IMR-90 (cell line): ENCODE results near the gene HSD17B14. TPM values are rescaled to one million over a fixed set of nuclear protein-coding genes. Genes with fewer than 3 reads are reported as not detected.

Experiments used
- ATAC-seq: fragments of 200-7000 bp; cut with Tn5 transposase; 2 replicates; pipeline ENCODE4 v1.9.1; 2020; ENCODE audit warnings: low read depth, mild to moderate bottlenecking, moderate library complexity
- BruUV-seq: library from RNA; stranded (reverse); fragments of 400-500 nt; replicated peaks from 2 replicates; lab custom pipeline; 2021; lab: Mats Ljungman, UMichigan
- CTCF ChIA-PET: fragments of 300-600 bp; formaldehyde crosslinking; extraction: SDS; loops from one replicate; lab custom pipeline; 2021; ENCODE audit warnings: antibody characterized with exemption; lab: Yijun Ruan, JAX
- POLR2A ChIA-PET: fragments of 300-600 bp; sonication (Branson Sonifier 250); formaldehyde crosslinking; loops from one replicate; lab custom pipeline; 2022; ENCODE audit warnings: antibody characterized with exemption; ENCODE audit not compliant: unreplicated experiment; lab: Charles Lee
- DNase-seq: peaks from one replicate; pipeline ENCODE4 v3.0.0; 2013
- H2AFZ ChIP-seq: replicated peaks from 2 replicates; pipeline ENCODE3; 2013; ENCODE audit warnings: low read length, mild to moderate bottlenecking; ENCODE audit not compliant: poor library complexity
- H2AK5ac ChIP-seq: 2 replicates; pipeline ENCODE4 v1.6.1; 2013; ENCODE audit warnings: low read depth, low read length, inconsistent platforms
- H2AK9ac ChIP-seq: replicated peaks from 2 replicates; pipeline ENCODE3; 2013; ENCODE audit warnings: mild to moderate bottlenecking, low read depth, low read length, moderate library complexity; ENCODE audit not compliant: poor library complexity
- H2BK120ac ChIP-seq: 2 replicates; pipeline ENCODE4 v1.6.1; 2013; ENCODE audit warnings: low read depth, low read length, inconsistent platforms
- H2BK15ac ChIP-seq: 3 replicates; pipeline ENCODE4 v1.6.1; 2013; ENCODE audit warnings: low read depth, low read length, inconsistent platforms
- H2BK20ac ChIP-seq: 2 replicates; pipeline ENCODE4 v1.6.1; 2013; ENCODE audit warnings: low read depth, mild to moderate bottlenecking, inconsistent platforms, low read length, moderate library complexity
- H2BK5ac ChIP-seq: 2 replicates; pipeline ENCODE4 v1.6.1; 2013; ENCODE audit warnings: mild to moderate bottlenecking, low read depth, low read length, inconsistent platforms; ENCODE audit not compliant: poor library complexity, severe bottlenecking
- H3K14ac ChIP-seq: replicated peaks from 2 replicates; pipeline ENCODE4 v1.6.1; 2013; ENCODE audit warnings: low read depth, low read length, inconsistent platforms
- H3K18ac ChIP-seq: 2 replicates; pipeline ENCODE4 v1.6.1; 2013; ENCODE audit warnings: low read depth, low read length, control low read depth
- H3K23ac ChIP-seq: 2 replicates; pipeline ENCODE4 v1.6.1; 2013; ENCODE audit warnings: low read depth, low read length, inconsistent platforms
- H3K27ac ChIP-seq: 2 replicates; pipeline ENCODE4 v1.5.1; 2013; ENCODE audit warnings: mild to moderate bottlenecking, control low read depth, low read length; ENCODE audit not compliant: insufficient read depth
- H3K27me3 ChIP-seq: 2 replicates; pipeline ENCODE4 v1.6.1; 2013; ENCODE audit warnings: low read length; ENCODE audit not compliant: control insufficient read depth, insufficient read depth
- H3K36me3 ChIP-seq: 2 replicates; pipeline ENCODE4 v1.6.1; 2013; ENCODE audit warnings: low read length, mixed read lengths; ENCODE audit not compliant: control insufficient read depth, insufficient read depth
- H3K4ac ChIP-seq: 2 replicates; pipeline ENCODE4 v1.6.1; 2013; ENCODE audit warnings: low read depth, low read length, inconsistent platforms
- H3K4me1 ChIP-seq: 2 replicates; pipeline ENCODE4 v1.6.1; 2013; ENCODE audit warnings: low read length, mixed read lengths; ENCODE audit not compliant: control insufficient read depth, insufficient read depth
- H3K4me2 ChIP-seq: 2 replicates; pipeline ENCODE4 v1.6.1; 2013; ENCODE audit warnings: low read depth, mild to moderate bottlenecking, control low read depth, low read length, moderate library complexity
- H3K4me3 ChIP-seq: 2 replicates; pipeline ENCODE4 v1.5.1; 2013; ENCODE audit warnings: low read depth, mild to moderate bottlenecking, control low read depth, low read length, moderate library complexity; ENCODE audit not compliant: insufficient read depth
- H3K56ac ChIP-seq: 2 replicates; pipeline ENCODE4 v1.6.1; 2013; ENCODE audit warnings: low read length, inconsistent platforms; ENCODE audit not compliant: insufficient read depth; ENCODE audit errors: extremely low read depth
- H3K79me1 ChIP-seq, 2 experiments: 2 replicates each; pipeline ENCODE4 v1.6.1; 2013; ENCODE audit warnings: low read length in 2 of 2, inconsistent platforms in 1 of 2, low read depth in 1 of 2
- H3K9ac ChIP-seq: 2 replicates; pipeline ENCODE4 v1.6.1; 2013; ENCODE audit warnings: low read depth, low read length, control low read depth
- H3K9me1 ChIP-seq: 2 replicates; pipeline ENCODE4 v1.6.1; 2013; ENCODE audit warnings: low read length, inconsistent platforms; ENCODE audit not compliant: insufficient read depth
- H3K9me3 ChIP-seq: 2 replicates; pipeline ENCODE4 v1.6.1; 2013; ENCODE audit warnings: low read length; ENCODE audit not compliant: control insufficient read depth, insufficient read depth
- H4K20me1 ChIP-seq: 2 replicates; pipeline ENCODE4 v1.6.1; 2013; ENCODE audit warnings: low read length, inconsistent platforms; ENCODE audit not compliant: insufficient read depth
- H4K5ac ChIP-seq: 2 replicates; pipeline ENCODE4 v1.6.1; 2013; ENCODE audit warnings: mild to moderate bottlenecking, low read depth, low read length, control low read depth
- H4K8ac ChIP-seq, 2 experiments: 2 replicates each; pipeline ENCODE4 v1.6.1; 2013; ENCODE audit warnings: low read depth in 2 of 2, low read length in 2 of 2, control low read depth in 1 of 2, inconsistent platforms in 1 of 2
- H4K91ac ChIP-seq: 2 replicates; pipeline ENCODE4 v1.6.1; 2013; ENCODE audit warnings: low read depth, low read length, inconsistent platforms; ENCODE audit not compliant: insufficient read depth
- CTCF ChIP-seq: conservative IDR thresholded peaks from 2 replicates; pipeline ENCODE4 v1.5.1; 2012; ENCODE audit warnings: mild to moderate bottlenecking, low read depth, low read length, improper control_type of control experiment
- NFE2L2 ChIP-seq: fragments of 150-350 bp; IDR thresholded peaks from 2 replicates; pipeline ENCODE4 v1.6.1; 2016; ENCODE audit warnings: low read depth, mild to moderate bottlenecking, low read length
- WGBS, 2 experiments: methylation state at CpG; one replicate each; pipeline versions ENCODE4 v1.1.5 to v1.1.7; 2013; ENCODE audit warnings: missing lambda C conversion rate in 2 of 2; ENCODE audit not compliant: insufficient read length in 1 of 2; ENCODE audit errors: extremely low coverage in 2 of 2; 5-methylcytosine and 5-hydroxymethylcytosine counted together
- dilution Hi-C: fragments of 300-500 bp; cut with HindIII; formaldehyde crosslinking; loops from one replicate; pipeline ENCODE4 v1.14.3; 2018; ENCODE audit warnings: low sequenced_read_pairs; ENCODE audit not compliant: unreplicated experiment
- in situ Hi-C: fragments of 300-500 bp; cut with MboI; formaldehyde crosslinking; loops from 3 replicates; pipeline ENCODE4 v1.14.3; 2019; ENCODE audit warnings: low sequenced_read_pairs, inconsistent platforms, mixed read lengths
- intact Hi-C: fragments of 100-400 bp; cut with micrococcal nuclease; formaldehyde crosslinking; loops from 2 replicates; pipeline ENCODE4 v1.10.0; 2022
- polyA plus RNA-seq, 3 experiments: library from polyadenylated mRNA; depleted of rRNA; stranded (reverse); fragments of >200 nt; gene quantifications; 2 replicates each; pipeline ENCODE4 v1.2.3, GENCODE V29; 2012; ENCODE audit warnings: low replicate concordance in 1 of 3
- total RNA-seq: library from RNA; depleted of rRNA; stranded (reverse); fragments of >200 nt; gene quantifications from 2 replicates; pipeline ENCODE4 v1.2.3, GENCODE V29; 2012

The HSD17B14 gene
- total and polyA plus RNA-seq, 2 of the 4 experiments (the other 2 are of a cell fraction) = 0.54 to 4.5 TPM

GRCh38 chr19:48817585-48818124 is 18.6 kb downstream of the HSD17B14 start:
- Histone ChIP-seq H2BK120ac (no peak overlapping the region), H3K56ac (no peak overlapping the region), H2BK5ac (no peak overlapping the region), H2BK20ac (no peak overlapping the region), H3K27ac (no peak overlapping the region), H4K20me1 (no peaks in the 10 kb centered on the region), H2AFZ (no peak overlapping the region), H3K27me3 (no peaks in the 10 kb centered on the region), H3K9me3 (no peaks in the 10 kb centered on the region), H3K36me3 (peaks cover 2% of the 10 kb centered on the region), H3K14ac (no peak overlapping the region), H3K4ac (no peak overlapping the region), H4K5ac (no peak overlapping the region), H3K4me1 (peaks cover 3% of the 10 kb centered on the region; the same call in 1 of the 2 replicates), H4K91ac (no peak overlapping the region), H3K18ac (no peak overlapping the region), H3K79me1 (no peaks in the 10 kb centered on the region), H2BK15ac (no peak overlapping the region), H4K8ac (no peak overlapping the region), H3K4me2 (no peak overlapping the region), H2AK9ac (no peak overlapping the region), H3K23ac (no peak overlapping the region), H3K9me1 (no peaks in the 10 kb centered on the region), H2AK5ac (no peak overlapping the region), H3K4me3 (no peak overlapping the region), H3K9ac (no peak overlapping the region)
- intact Hi-C loops = no loop called here
- WGBS, 2 experiments = 100% methylated on average over 1 of the region's 5 CpGs; no CpG with 5 or more reads in 1 of the 2 experiments
- in situ Hi-C loops = no loop called here
- no TSS peak for BruUV-seq
- ChIA-PET POLR2A (no interaction called here), CTCF (interaction anchor here (0.5 kb wide), 1 partner anchor 30 kb away, joined by 3 read pairs; no protein-coding TSS in a partner anchor)
- no peak for TF ChIP-seq NFE2L2
- TF ChIP-seq CTCF = no peak
- dilution Hi-C loops = no loop called here
- no peak for ATAC-seq
- no peak for DNase-seq
